GM11168 (cell line): ENCODE measurements around the gene GRID1.

ENCODE experiments used
- in situ Hi-C: fragments of 300-500 bp; cut with MboI; formaldehyde crosslinking; loops from one replicate; pipeline ENCODE4 v1.12.0; 2022; ENCODE audit warnings: low sequenced_read_pairs; ENCODE audit not compliant: unreplicated experiment

The GRID1 gene

DNA sequence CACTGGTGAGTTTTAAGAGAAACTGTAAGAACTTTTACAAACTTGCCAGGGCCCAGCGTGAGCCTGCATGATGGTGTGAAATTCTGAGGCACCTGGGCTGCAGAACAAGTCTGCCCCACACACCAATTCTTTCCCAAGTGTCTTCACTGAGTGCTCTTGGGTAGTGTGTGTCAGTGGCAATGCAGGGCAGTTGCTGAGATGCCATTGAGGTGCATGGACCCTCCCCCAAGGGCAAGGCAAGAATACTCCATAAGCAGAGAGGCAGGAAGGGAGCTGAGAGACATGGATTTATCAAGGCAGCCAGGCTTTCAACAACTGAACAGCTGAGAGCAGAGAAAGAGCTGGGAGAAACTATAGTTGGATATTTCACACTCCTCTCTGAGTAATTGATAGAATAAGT, 801.2 kb downstream of the GRID1 start:
- in situ Hi-C loops, result no loop called here

DNA sequence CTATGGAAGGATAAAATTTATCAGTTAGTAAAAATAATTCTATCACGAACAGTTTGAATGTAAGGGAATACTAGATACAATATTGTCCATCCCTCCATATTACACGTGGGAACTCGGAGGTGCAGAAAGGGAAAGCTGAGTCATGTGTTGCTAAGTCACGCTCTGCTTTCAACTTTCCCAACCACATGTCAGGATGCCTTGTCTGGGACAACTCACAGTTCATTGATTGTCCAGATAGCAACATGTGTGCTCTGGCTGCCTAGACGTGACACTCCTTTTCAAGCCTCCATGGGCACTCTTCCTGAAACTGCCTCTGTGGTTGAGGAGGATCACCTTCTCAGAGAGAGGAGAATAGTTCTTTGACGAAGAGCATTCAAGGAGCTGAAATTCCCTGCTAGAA, 808.1 kb downstream of the GRID1 start:
- in situ Hi-C loops, result no loop called here

DNA sequence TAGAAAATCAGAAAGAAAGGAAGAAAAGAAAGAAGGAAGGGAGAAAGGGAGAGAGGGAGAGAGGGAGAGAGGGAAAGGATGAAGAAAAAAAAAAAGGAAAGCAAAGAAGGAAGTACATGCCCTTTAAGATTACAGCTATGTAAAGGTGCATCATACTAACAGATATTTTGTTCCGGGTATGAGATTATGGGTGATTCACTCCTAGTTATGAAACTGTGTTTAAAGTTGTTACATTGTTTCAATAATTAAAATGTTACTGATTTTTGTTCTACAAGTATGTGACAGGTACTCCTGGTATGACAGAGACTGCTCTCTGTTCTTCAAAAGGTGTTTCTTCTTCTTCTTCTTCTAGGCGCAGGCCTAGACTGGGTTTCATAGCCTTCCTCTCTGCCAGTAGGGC, 808.9 kb downstream of the GRID1 start:
- in situ Hi-C loops, result no loop called here

DNA sequence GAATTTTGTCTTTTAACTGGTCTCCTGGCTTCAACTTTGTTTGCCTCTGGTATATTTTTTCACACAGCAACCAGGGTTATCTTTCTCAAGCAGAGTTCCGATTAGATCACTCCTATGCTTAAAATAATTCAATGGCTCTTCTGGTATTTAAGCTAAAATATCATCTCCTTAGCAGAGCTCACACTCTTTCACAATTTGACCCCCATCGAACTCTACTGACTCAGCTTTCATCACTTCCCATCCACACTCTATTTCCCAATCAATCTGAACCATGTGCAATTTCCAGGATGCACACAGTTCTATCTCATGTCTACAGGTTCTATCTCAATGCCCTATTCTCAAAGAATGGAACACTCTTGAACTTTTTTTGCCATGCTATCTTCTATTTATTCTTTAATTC, 809.5 kb downstream of the GRID1 start:
- in situ Hi-C loops, result no loop called here
